A204.1 (cell line): ENCODE data around the gene OXSM.

Source experiments
- FAIRE-seq: peaks from 2 replicates; lab custom pipeline; 2012; peaks lifted over from hg19 to GRCh38; lab: Jason Lieb, UNC

Gene OXSM

GRCh38 chr3:25804676-25805075, 14.8 kb downstream of the OXSM start:
- FAIRE-seq, result no peak

- FAIRE-seq, result no peak
Measured at GRCh38 chr3:25812644-25813043, 22.8 kb downstream of the OXSM start.

- FAIRE-seq, result no peak
Measured at GRCh38 chr3:25817107-25817506, 27.2 kb downstream of the OXSM start.

- no peak for FAIRE-seq
Measured at GRCh38 chr3:25817638-25818037, 27.7 kb downstream of the OXSM start.

- no peak for FAIRE-seq
Measured at GRCh38 chr3:25818335-25818734, 28.4 kb downstream of the OXSM start.

- no peak for FAIRE-seq
Measured at GRCh38 chr3:25820366-25820765, 30.5 kb downstream of the OXSM start.

GRCh38 chr3:25820816-25821486, 31.1 kb downstream of the OXSM start:
- no peak for FAIRE-seq

GRCh38 chr3:25821746-25822573, 32.1 kb downstream of the OXSM start:
- FAIRE-seq, result no peak

- no peak for FAIRE-seq
Measured at GRCh38 chr3:25823314-25823713, 33.4 kb downstream of the OXSM start.

GRCh38 chr3:25826510-25826909, 36.6 kb downstream of the OXSM start:
- no peak for FAIRE-seq

GRCh38 chr3:25830373-25831280, 40.7 kb downstream of the OXSM start:
- FAIRE-seq, result no peak

- FAIRE-seq, result no peak
Measured at GRCh38 chr3:25831578-25831977, 41.7 kb downstream of the OXSM start.

- FAIRE-seq, result no peak
Measured at GRCh38 chr3:25834346-25834745, 44.5 kb downstream of the OXSM start.

GRCh38 chr3:25836579-25836978, 46.7 kb downstream of the OXSM start:
- FAIRE-seq, result no peak

- no peak for FAIRE-seq
Measured at GRCh38 chr3:25837038-25837437, 47.1 kb downstream of the OXSM start.

GRCh38 chr3:25840099-25840498, 50.2 kb downstream of the OXSM start:
- no peak for FAIRE-seq

GRCh38 chr3:25843332-25843731, 53.4 kb downstream of the OXSM start:
- FAIRE-seq, result peak; percentile 86
